ENCODE measurements around the gene MAN2B2. TPM values are rescaled to one million over a fixed set of nuclear protein-coding genes. Genes with fewer than 3 reads are reported as not detected.

MAN2B2 gene
- total RNA-seq, 1 experiment from 2014 or later = 8.5 TPM

- H3K4me2 ChIP-seq (ENCODE audit: low read length) = no peak overlapping the region
- no peak overlapping the region for H3K27ac ChIP-seq (ENCODE audit: low read length)
- H3K36me3 ChIP-seq (ENCODE audit: low read depth, low read length) = no peaks in the 10 kb centered on the region
- no peaks in the 10 kb centered on the region for H3K9me3 ChIP-seq (ENCODE audit: low read length)
- H3K79me2 ChIP-seq (ENCODE audit: low read length) = no peaks in the 10 kb centered on the region
- intact Hi-C loops (cut with micrococcal nuclease) = no loop called here
- H4K20me1 ChIP-seq (ENCODE audit: low read length) = no peaks in the 10 kb centered on the region
- H3K4me3 ChIP-seq (ENCODE audit: low read length) = no peak overlapping the region
- BruUV-seq (replicated peaks) = no TSS peak
- ATAC-seq = no peak
- DNase-seq = no peak
- ChIA-PET CTCF (no interaction called here), POLR2A (ENCODE audit: unreplicated experiment) (no interaction called here)
- peaks cover 20% of the 10 kb centered on the region for H3K27me3 ChIP-seq (ENCODE audit: low read length)
- peaks cover 4% of the 10 kb centered on the region for H3K4me1 ChIP-seq (ENCODE audit: insufficient read depth, low read length)
- H2AFZ ChIP-seq (ENCODE audit: low read length) = no peak overlapping the region
- no peak overlapping the region for H3K9ac ChIP-seq (ENCODE audit: low read length)
- TF ChIP-seq EZH2phosphoT487 (IDR thresholded peaks at IDR 0.05; ENCODE audit: borderline replicate concordance, low read length) = no peak
- TF ChIP-seq EZH2 (IDR thresholded peaks at IDR 0.05; ENCODE audit: low read length, unreplicated experiment) = no peak
- TF ChIP-seq CTCF (conservative IDR thresholded peaks at IDR 0.05; ENCODE audit: low read depth, low read length) = no peak
- no peaks in the 10 kb centered on the region for H3F3A ChIP-seq (ENCODE audit: low read length, unreplicated experiment)
- no peaks in the 10 kb centered on the region for H3K9me2 ChIP-seq (replicated peaks; ENCODE audit: low read length)
Measured at GRCh38 chr4:6566391-6567190, 8.4 kb upstream of the MAN2B2 start.

DNA sequence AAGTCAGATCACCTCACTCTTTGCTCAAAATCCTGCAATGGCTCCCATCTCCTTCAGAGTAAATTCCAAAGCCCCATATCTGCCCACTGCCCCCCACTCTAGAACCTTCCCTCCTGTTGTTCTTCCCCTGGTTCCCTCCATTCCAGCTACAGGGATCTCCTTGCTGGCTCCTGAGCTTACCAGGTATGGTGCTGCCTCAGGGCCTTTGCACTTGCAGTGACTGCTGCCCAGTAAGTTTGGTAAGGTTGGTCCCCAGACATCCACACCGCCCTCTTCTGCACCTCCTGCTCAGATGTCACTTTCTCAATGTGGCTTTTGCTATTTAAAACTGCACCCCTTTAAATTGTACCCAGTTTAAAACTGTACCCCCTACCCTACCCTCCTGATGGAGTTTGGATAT, 7.8 kb upstream of the MAN2B2 start:
- no peak for ATAC-seq
- no peaks in the 10 kb centered on the region for H3K9me2 ChIP-seq (replicated peaks; ENCODE audit: low read length)
- no TSS peak for BruUV-seq (replicated peaks)
- intact Hi-C loops (cut with micrococcal nuclease) = no loop called here
- no peak overlapping the region for H3K4me2 ChIP-seq (ENCODE audit: low read length)
- ChIA-PET POLR2A (ENCODE audit: unreplicated experiment) (no interaction called here), CTCF (no interaction called here)
- H3K79me2 ChIP-seq (ENCODE audit: low read length) = no peaks in the 10 kb centered on the region
- TF ChIP-seq EZH2phosphoT487 (IDR thresholded peaks at IDR 0.05; ENCODE audit: borderline replicate concordance, low read length) (no peak), EZH2 (IDR thresholded peaks at IDR 0.05; ENCODE audit: low read length, unreplicated experiment) (no peak), CTCF (conservative IDR thresholded peaks at IDR 0.05; ENCODE audit: low read depth, low read length) (no peak)
- peaks cover 20% of the 10 kb centered on the region for H3K27me3 ChIP-seq (ENCODE audit: low read length)
- H4K20me1 ChIP-seq (ENCODE audit: low read length) = no peaks in the 10 kb centered on the region
- H3K36me3 ChIP-seq (ENCODE audit: low read depth, low read length) = no peaks in the 10 kb centered on the region
- H3K4me3 ChIP-seq (ENCODE audit: low read length) = no peak overlapping the region
- H3K9me3 ChIP-seq (ENCODE audit: low read length) = no peaks in the 10 kb centered on the region
- no peaks in the 10 kb centered on the region for H3F3A ChIP-seq (ENCODE audit: low read length, unreplicated experiment)
- no peak overlapping the region for H3K27ac ChIP-seq (ENCODE audit: low read length)
- H3K4me1 ChIP-seq (ENCODE audit: insufficient read depth, low read length) = peaks cover 4% of the 10 kb centered on the region
- DNase-seq = no peak
- no peak overlapping the region for H3K9ac ChIP-seq (ENCODE audit: low read length)
- H2AFZ ChIP-seq (ENCODE audit: low read length) = no peak overlapping the region

GRCh38 chr4:6568148-6568547, 6.8 kb upstream of the MAN2B2 start:
- intact Hi-C loops (cut with micrococcal nuclease) = no loop called here
- DNase-seq = no peak
- TF ChIP-seq EZH2phosphoT487 (IDR thresholded peaks at IDR 0.05; ENCODE audit: borderline replicate concordance, low read length) (no peak), CTCF (conservative IDR thresholded peaks at IDR 0.05; ENCODE audit: low read depth, low read length) (no peak), EZH2 (IDR thresholded peaks at IDR 0.05; ENCODE audit: low read length, unreplicated experiment) (no peak)
- CTCF ChIA-PET = no interaction called here
- H3K9ac ChIP-seq (ENCODE audit: low read length) = no peak overlapping the region
- H3K27ac ChIP-seq (ENCODE audit: low read length) = no peak overlapping the region
- no TSS peak for BruUV-seq (replicated peaks)
- no peaks in the 10 kb centered on the region for H4K20me1 ChIP-seq (ENCODE audit: low read length)
- peaks cover 4% of the 10 kb centered on the region for H3K4me1 ChIP-seq (ENCODE audit: insufficient read depth, low read length)
- no peaks in the 10 kb centered on the region for H3K79me2 ChIP-seq (ENCODE audit: low read length)
- H3K9me3 ChIP-seq (ENCODE audit: low read length) = no peaks in the 10 kb centered on the region
- ATAC-seq = no peak
- no peak overlapping the region for H3K4me2 ChIP-seq (ENCODE audit: low read length)
- H3F3A ChIP-seq (ENCODE audit: low read length, unreplicated experiment) = no peaks in the 10 kb centered on the region
- H2AFZ ChIP-seq (ENCODE audit: low read length) = no peak overlapping the region
- POLR2A ChIA-PET (ENCODE audit: unreplicated experiment) = no interaction called here
- H3K9me2 ChIP-seq (replicated peaks; ENCODE audit: low read length) = no peaks in the 10 kb centered on the region
- H3K36me3 ChIP-seq (ENCODE audit: low read depth, low read length) = no peaks in the 10 kb centered on the region
- no peak overlapping the region for H3K4me3 ChIP-seq (ENCODE audit: low read length)
- peaks cover 12% of the 10 kb centered on the region for H3K27me3 ChIP-seq (ENCODE audit: low read length)
